ENCODE results near the gene HAGH.

- TF ChIP-seq CTCF (IDR thresholded peaks at IDR 0.05) (peak; percentile 62), NR3C1 (IDR thresholded peaks at IDR 0.05) (no peak), CEBPB (IDR thresholded peaks at IDR 0.05) (no peak), FOSB (CRISPR knock-in tag; IDR thresholded peaks at IDR 0.05) (no peak), HOXB13 (CRISPR knock-in tag; IDR thresholded peaks at IDR 0.05; ENCODE audit: low read depth) (no peak), POLR2A (IDR thresholded peaks at IDR 0.05; ENCODE audit: low read length) (no peak), EP300 (IDR thresholded peaks at IDR 0.05) (no peak), JUN (IDR thresholded peaks at IDR 0.05) (no peak)
- TF ChIP-seq, protein P1, sequence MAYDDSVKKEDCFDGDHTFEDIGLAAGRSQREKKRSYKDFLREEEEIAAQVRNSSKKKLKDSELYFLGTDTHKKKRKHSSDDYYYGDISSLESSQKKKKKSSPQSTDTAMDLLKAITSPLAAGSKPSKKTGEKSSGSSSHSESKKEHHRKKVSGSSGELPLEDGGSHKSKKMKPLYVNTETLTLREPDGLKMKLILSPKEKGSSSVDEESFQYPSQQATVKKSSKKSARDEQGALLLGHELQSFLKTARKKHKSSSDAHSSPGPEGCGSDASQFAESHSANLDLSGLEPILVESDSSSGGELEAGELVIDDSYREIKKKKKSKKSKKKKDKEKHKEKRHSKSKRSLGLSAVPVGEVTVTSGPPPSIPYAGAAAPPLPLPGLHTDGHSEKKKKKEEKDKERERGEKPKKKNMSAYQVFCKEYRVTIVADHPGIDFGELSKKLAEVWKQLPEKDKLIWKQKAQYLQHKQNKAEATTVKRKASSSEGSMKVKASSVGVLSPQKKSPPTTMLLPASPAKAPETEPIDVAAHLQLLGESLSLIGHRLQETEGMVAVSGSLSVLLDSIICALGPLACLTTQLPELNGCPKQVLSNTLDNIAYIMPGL (CRISPR knock-in tag; IDR thresholded peaks at IDR 0.05; ENCODE audit: borderline replicate concordance), result no peak
Observed at GRCh38 chr16:1812732-1813163, 13.9 kb downstream of the HAGH start.
